Fibroblast of lung (primary cell): Measurements from ENCODE around the gene ALMS1. TPM values are rescaled to one million over a fixed set of nuclear protein-coding genes. Genes with fewer than 3 reads are reported as not detected.

Experiments used
- DNase-seq, 2 donors: peaks; one replicate each; pipeline versions ENCODE4 v3.0.0 to v3.0.0-alpha.2; 2010; ENCODE audit warnings: low read depth in 2 of 2
- H2AFZ ChIP-seq: 2 replicates; pipeline ENCODE4 v1.5.1; 2012; ENCODE audit warnings: low read length, control low read depth, inconsistent platforms
- H3K27ac ChIP-seq: 2 replicates; pipeline ENCODE4 v1.5.1; 2011; ENCODE audit warnings: low read length, control low read depth; ENCODE audit not compliant: insufficient read depth
- H3K27me3 ChIP-seq: 2 replicates; pipeline ENCODE4 v1.5.1; 2011; ENCODE audit warnings: mild to moderate bottlenecking, low read length; ENCODE audit not compliant: control insufficient read depth, insufficient read depth
- H3K36me3 ChIP-seq: 2 replicates; pipeline ENCODE4 v1.5.1; 2011; ENCODE audit warnings: low read length; ENCODE audit not compliant: control insufficient read depth, insufficient read depth
- H3K4me1 ChIP-seq: 2 replicates; pipeline ENCODE4 v1.5.1; 2011; ENCODE audit warnings: low read length; ENCODE audit not compliant: control insufficient read depth, insufficient read depth; ENCODE audit errors: extremely low read depth
- H3K4me2 ChIP-seq: 2 replicates; pipeline ENCODE4 v1.5.1; 2011; ENCODE audit warnings: low read length, control low read depth; ENCODE audit not compliant: insufficient read depth; ENCODE audit errors: extremely low read depth
- H3K4me3 ChIP-seq, 4 experiments: fragments of 200-600 bp in 1 of 4; sonication (generic) in 1 of 4; replicated peaks in 1 of 4; 2 replicates each; pipeline ENCODE4 v1.5.1; 2011 to 2016; ENCODE audit warnings: low read length in 4 of 4, low read depth in 3 of 4, mild to moderate bottlenecking in 3 of 4, control low read depth in 2 of 4, inconsistent platforms in 1 of 4, mixed read lengths in 1 of 4; ENCODE audit not compliant: insufficient read depth in 1 of 4; ENCODE audit errors: control extremely low read depth in 1 of 4
- H3K79me2 ChIP-seq: 2 replicates; pipeline ENCODE4 v1.5.1; 2012; ENCODE audit warnings: mild to moderate bottlenecking, low read length, inconsistent platforms; ENCODE audit not compliant: control insufficient read depth, insufficient read depth
- H3K9ac ChIP-seq: 2 replicates; pipeline ENCODE4 v1.5.1; 2011; ENCODE audit warnings: mild to moderate bottlenecking, low read length, control low read depth; ENCODE audit not compliant: insufficient read depth
- H3K9me3 ChIP-seq: 2 replicates; pipeline ENCODE4 v1.5.1; 2012; ENCODE audit warnings: low read depth, low read length; ENCODE audit not compliant: control insufficient read depth, insufficient read depth
- H4K20me1 ChIP-seq: 2 replicates; pipeline ENCODE4 v1.5.1; 2011; ENCODE audit warnings: low read length; ENCODE audit not compliant: control insufficient read depth, insufficient read depth; ENCODE audit errors: extremely low read depth
- CTCF ChIP-seq, 2 donors: IDR thresholded peaks in 1 of 2; conservative IDR thresholded peaks in 1 of 2; 1 replicate in 1 of 2; 2 replicates in 1 of 2; pipeline ENCODE4 v1.5.1; 2011 to 2012; ENCODE audit warnings: low read length in 2 of 2, control low read depth in 1 of 2, inconsistent platforms in 1 of 2, low read depth in 1 of 2, mild to moderate bottlenecking in 1 of 2
- EZH2 ChIP-seq: IDR thresholded peaks from 2 replicates; pipeline ENCODE4 v1.5.1; 2012; ENCODE audit warnings: low read length, control low read depth, mild to moderate bottlenecking; ENCODE audit errors: missing control alignments
- polyA plus RNA-seq, 2 donors: library from polyadenylated mRNA; depleted of rRNA in 1 of 2; stranded (reverse) in 1 of 2; unstranded in 1 of 2; fragments of >200 nt; gene quantifications; 2 replicates each; pipeline ENCODE4 v1.2.1, GENCODE V29; 2011 to 2012; ENCODE audit warnings: missing spikeins in 1 of 2
- total RNA-seq: library from RNA; depleted of rRNA; stranded (reverse); fragments of >200 nt; gene quantifications from 2 replicates; pipeline ENCODE4 v1.2.1, GENCODE V29; 2014

The ALMS1 gene
- total and polyA plus RNA-seq, 2 donors (not counting 1 experiment from before 2014, with no cell fraction given): 7.5 to 13.4 TPM

GRCh38 chr2:73426176-73426575 lies 40.5 kb downstream of the ALMS1 start:
- H4K20me1 ChIP-seq: no peaks in the 10 kb centered on the region
- H3K4me3 ChIP-seq: no peak overlapping the region

GRCh38 chr2:73436019-73436418 lies 50.4 kb downstream of the ALMS1 start:
- H3K9me3 ChIP-seq: no peaks in the 10 kb centered on the region
- no peak for TF ChIP-seq CTCF (conservative IDR thresholded peaks at IDR 0.05 in 1 of 2, IDR thresholded peaks at IDR 0.05 in 1 of 2; ENCODE audit: low read depth in 1 of 2, low read length in 2 of 2)
- TF ChIP-seq EZH2: no peak
- no peak for DNase-seq
- H4K20me1 ChIP-seq: no peaks in the 10 kb centered on the region
- no peaks in the 10 kb centered on the region for H3K36me3 ChIP-seq
- H3K79me2 ChIP-seq: no peaks in the 10 kb centered on the region
- no peak overlapping the region for H2AFZ ChIP-seq
- no peak overlapping the region for H3K4me2 ChIP-seq
- no peaks in the 10 kb centered on the region for H3K4me1 ChIP-seq
- H3K27me3 ChIP-seq: no peaks in the 10 kb centered on the region
- H3K9ac ChIP-seq: no peak overlapping the region
- no peak overlapping the region for H3K27ac ChIP-seq
- H3K4me3 ChIP-seq: no peak overlapping the region

More at GRCh38 chr2:73426176-73426575, 40.5 kb downstream of the ALMS1 start:
- no peak for TF ChIP-seq CTCF (conservative IDR thresholded peaks at IDR 0.05 in 1 of 2, IDR thresholded peaks at IDR 0.05 in 1 of 2; ENCODE audit: low read depth in 1 of 2, low read length in 2 of 2)
- TF ChIP-seq EZH2: no peak
- H2AFZ ChIP-seq: no peak overlapping the region
- no peak overlapping the region for H3K4me2 ChIP-seq
- no peak for DNase-seq
- peaks cover 2% of the 10 kb centered on the region for H3K36me3 ChIP-seq
- H3K79me2 ChIP-seq: no peaks in the 10 kb centered on the region
- H3K9me3 ChIP-seq: no peaks in the 10 kb centered on the region
- no peak overlapping the region for H3K27ac ChIP-seq
- H3K27me3 ChIP-seq: no peaks in the 10 kb centered on the region
- H3K9ac ChIP-seq: no peak overlapping the region
- no peaks in the 10 kb centered on the region for H3K4me1 ChIP-seq

- no peaks in the 10 kb centered on the region for H4K20me1 ChIP-seq
- no peak for DNase-seq
- no peaks in the 10 kb centered on the region for H3K79me2 ChIP-seq
- no peak overlapping the region for H3K4me3 ChIP-seq
- H3K4me1 ChIP-seq: no peaks in the 10 kb centered on the region
- H3K27me3 ChIP-seq: no peaks in the 10 kb centered on the region
- H3K4me2 ChIP-seq: no peak overlapping the region
- no peaks in the 10 kb centered on the region for H3K36me3 ChIP-seq
- no peaks in the 10 kb centered on the region for H3K9me3 ChIP-seq
- no peak overlapping the region for H3K27ac ChIP-seq
- no peak for TF ChIP-seq EZH2
- TF ChIP-seq CTCF (conservative IDR thresholded peaks at IDR 0.05 in 1 of 2, IDR thresholded peaks at IDR 0.05 in 1 of 2; ENCODE audit: low read depth in 1 of 2, low read length in 2 of 2): no peak
- no peak overlapping the region for H2AFZ ChIP-seq
- no peak overlapping the region for H3K9ac ChIP-seq
Measured at GRCh38 chr2:73444202-73444601, 58.6 kb downstream of the ALMS1 start.
